Endothelial cell of umbilical vein (primary cell): Measurements from ENCODE around the gene NOP16.

Experiments used
- EZH2 ChIP-seq: IDR thresholded peaks from 2 replicates; pipeline ENCODE4 v1.6.1; 2012; ENCODE audit warnings: borderline replicate concordance, low read depth, mild to moderate bottlenecking, moderate library complexity, low read length, inconsistent platforms; ENCODE audit not compliant: severe bottlenecking
- JUN ChIP-seq: IDR thresholded peaks from 2 replicates; pipeline ENCODE4 v1.6.1; 2011; ENCODE audit warnings: borderline replicate concordance, low read depth; ENCODE audit not compliant: insufficient read length, insufficient read depth
- MYC ChIP-seq: IDR thresholded peaks from one replicate; pipeline ENCODE4 v1.6.1; 2011; ENCODE audit warnings: mild to moderate bottlenecking, low read depth, low read length
- POLR2A ChIP-seq: IDR thresholded peaks from 2 replicates; pipeline ENCODE4 v1.6.1; 2012; ENCODE audit warnings: low read depth, mild to moderate bottlenecking, control low read depth, low read length
- TF ChIP-seq, protein P1 (sequence below), 2 donors: IDR thresholded peaks; 1 replicate in 1 of 2; 2 replicates in 1 of 2; pipeline ENCODE4 v1.5.1; 2011; ENCODE audit warnings: low read length in 2 of 2, mild to moderate bottlenecking in 2 of 2, moderate library complexity in 2 of 2, control low read depth in 1 of 2, inconsistent platforms in 1 of 2, low read depth in 1 of 2; ENCODE audit not compliant: insufficient read depth in 1 of 2; ENCODE audit errors: extremely low read depth in 1 of 2
- TF ChIP-seq, protein P2 (sequence below): IDR thresholded peaks from 2 replicates; pipeline ENCODE4 v1.6.1; 2011; ENCODE audit not compliant: insufficient read depth, insufficient read length

- no peak for TF ChIP-seq POLR2A
- TF ChIP-seq, protein P1, sequence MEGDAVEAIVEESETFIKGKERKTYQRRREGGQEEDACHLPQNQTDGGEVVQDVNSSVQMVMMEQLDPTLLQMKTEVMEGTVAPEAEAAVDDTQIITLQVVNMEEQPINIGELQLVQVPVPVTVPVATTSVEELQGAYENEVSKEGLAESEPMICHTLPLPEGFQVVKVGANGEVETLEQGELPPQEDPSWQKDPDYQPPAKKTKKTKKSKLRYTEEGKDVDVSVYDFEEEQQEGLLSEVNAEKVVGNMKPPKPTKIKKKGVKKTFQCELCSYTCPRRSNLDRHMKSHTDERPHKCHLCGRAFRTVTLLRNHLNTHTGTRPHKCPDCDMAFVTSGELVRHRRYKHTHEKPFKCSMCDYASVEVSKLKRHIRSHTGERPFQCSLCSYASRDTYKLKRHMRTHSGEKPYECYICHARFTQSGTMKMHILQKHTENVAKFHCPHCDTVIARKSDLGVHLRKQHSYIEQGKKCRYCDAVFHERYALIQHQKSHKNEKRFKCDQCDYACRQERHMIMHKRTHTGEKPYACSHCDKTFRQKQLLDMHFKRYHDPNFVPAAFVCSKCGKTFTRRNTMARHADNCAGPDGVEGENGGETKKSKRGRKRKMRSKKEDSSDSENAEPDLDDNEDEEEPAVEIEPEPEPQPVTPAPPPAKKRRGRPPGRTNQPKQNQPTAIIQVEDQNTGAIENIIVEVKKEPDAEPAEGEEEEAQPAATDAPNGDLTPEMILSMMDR (IDR thresholded peaks at IDR 0.05; ENCODE audit: extremely low read depth in 1 of 2, insufficient read depth in 1 of 2, low read depth in 1 of 2, low read length in 2 of 2), result no peak
- no peak for TF ChIP-seq MYC
- TF ChIP-seq EZH2, result no peak
- TF ChIP-seq, protein P2, sequence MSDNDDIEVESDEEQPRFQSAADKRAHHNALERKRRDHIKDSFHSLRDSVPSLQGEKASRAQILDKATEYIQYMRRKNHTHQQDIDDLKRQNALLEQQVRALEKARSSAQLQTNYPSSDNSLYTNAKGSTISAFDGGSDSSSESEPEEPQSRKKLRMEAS, result no peak
- no peak for TF ChIP-seq JUN
Observed at GRCh38 chr5:176373100-176373818, 15.1 kb downstream of the NOP16 start.
